ENCODE results near the gene MGAT5. TPM values are rescaled to one million over a fixed set of nuclear protein-coding genes. Genes with fewer than 3 reads are reported as not detected.

MGAT5 gene
- total RNA-seq, 4 donors from 2014 or later, result 10.3 to 53.2 (median 27.0) TPM

GRCh38 chr2:134462791-134463698, 209.2 kb downstream of the MGAT5 start:
- TF ChIP-seq, protein P1, sequence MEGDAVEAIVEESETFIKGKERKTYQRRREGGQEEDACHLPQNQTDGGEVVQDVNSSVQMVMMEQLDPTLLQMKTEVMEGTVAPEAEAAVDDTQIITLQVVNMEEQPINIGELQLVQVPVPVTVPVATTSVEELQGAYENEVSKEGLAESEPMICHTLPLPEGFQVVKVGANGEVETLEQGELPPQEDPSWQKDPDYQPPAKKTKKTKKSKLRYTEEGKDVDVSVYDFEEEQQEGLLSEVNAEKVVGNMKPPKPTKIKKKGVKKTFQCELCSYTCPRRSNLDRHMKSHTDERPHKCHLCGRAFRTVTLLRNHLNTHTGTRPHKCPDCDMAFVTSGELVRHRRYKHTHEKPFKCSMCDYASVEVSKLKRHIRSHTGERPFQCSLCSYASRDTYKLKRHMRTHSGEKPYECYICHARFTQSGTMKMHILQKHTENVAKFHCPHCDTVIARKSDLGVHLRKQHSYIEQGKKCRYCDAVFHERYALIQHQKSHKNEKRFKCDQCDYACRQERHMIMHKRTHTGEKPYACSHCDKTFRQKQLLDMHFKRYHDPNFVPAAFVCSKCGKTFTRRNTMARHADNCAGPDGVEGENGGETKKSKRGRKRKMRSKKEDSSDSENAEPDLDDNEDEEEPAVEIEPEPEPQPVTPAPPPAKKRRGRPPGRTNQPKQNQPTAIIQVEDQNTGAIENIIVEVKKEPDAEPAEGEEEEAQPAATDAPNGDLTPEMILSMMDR (IDR thresholded peaks at IDR 0.05), result no peak
- TF ChIP-seq POLR2A (IDR thresholded peaks at IDR 0.05), result no peak
- no peaks in the 10 kb centered on the region for H3K36me3 ChIP-seq
- no peak overlapping the region for H3K4me3 ChIP-seq
- H3K27me3 ChIP-seq, result no peaks in the 10 kb centered on the region
- H3K9me3 ChIP-seq, result no peaks in the 10 kb centered on the region
- no peaks in the 10 kb centered on the region for H3K4me1 ChIP-seq
- no peak for DNase-seq
- intact Hi-C loops (cut with DNase I; ENCODE audit: low total_unique reads), result no loop called here
- H3K27ac ChIP-seq, result no peak overlapping the region

- Histone ChIP-seq H3K4me3 (no peak overlapping the region), H3K9me3 (no peaks in the 10 kb centered on the region), H3K27me3 (no peaks in the 10 kb centered on the region), H3K27ac (no peak overlapping the region), H3K36me3 (no peaks in the 10 kb centered on the region), H3K4me1 (no peaks in the 10 kb centered on the region)
- no peak for TF ChIP-seq POLR2A (IDR thresholded peaks at IDR 0.05)
- TF ChIP-seq, protein P1 (IDR thresholded peaks at IDR 0.05), result no peak
- intact Hi-C loops (cut with DNase I; ENCODE audit: low total_unique reads), result no loop called here
- DNase-seq, result no peak
These were observed 209.8 kb downstream of the MGAT5 start for GRCh38 chr2:134463699-134464022.

DNA sequence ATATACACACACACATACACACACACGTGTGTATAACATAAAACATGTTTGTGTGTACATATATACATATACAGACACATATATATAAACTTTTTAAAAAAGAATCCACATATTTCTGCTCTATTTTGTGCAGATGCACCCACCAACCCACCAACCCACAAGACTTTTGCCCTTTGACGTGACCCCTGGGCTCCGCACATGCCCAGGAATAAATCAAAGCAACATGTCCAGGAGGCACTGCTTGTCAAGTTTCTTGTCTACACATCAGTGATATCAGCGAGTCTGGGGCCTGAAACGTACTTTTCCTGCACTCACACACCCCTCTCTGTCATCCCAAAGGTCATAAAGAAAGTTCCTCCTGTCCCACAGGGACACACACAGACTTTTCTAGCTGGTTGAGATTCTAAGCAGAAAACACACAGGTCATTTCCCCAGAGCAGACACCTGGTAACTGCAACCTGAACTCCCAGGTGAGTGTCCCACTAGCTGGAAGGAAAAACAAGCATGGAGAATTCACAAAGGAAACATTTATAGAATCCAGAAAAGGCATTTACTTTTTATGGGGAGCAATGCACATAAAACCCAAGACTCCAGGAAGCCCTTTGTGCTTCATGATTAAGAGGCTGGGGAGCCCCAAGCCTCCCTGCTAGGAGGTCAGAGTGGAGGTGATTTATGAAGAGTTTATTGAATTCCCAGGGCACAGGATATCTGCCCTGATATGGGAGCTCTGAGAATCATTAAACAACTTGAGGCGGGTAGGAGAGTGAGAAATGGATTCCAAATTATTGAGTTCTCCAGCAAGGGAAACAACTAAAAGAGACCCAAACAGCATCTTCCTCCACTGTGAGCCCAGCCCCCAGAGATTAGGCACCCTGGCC, 211.6 kb downstream of the MGAT5 start:
- TF ChIP-seq POLR2A (IDR thresholded peaks at IDR 0.05), result no peak
- TF ChIP-seq, protein P1 (IDR thresholded peaks at IDR 0.05), result no peak
- Histone ChIP-seq H3K4me1 (no peaks in the 10 kb centered on the region), H3K9me3 (no peaks in the 10 kb centered on the region), H3K27me3 (no peaks in the 10 kb centered on the region), H3K36me3 (no peaks in the 10 kb centered on the region), H3K27ac (no peak overlapping the region), H3K4me3 (no peak overlapping the region)
- intact Hi-C loops (cut with DNase I; ENCODE audit: low total_unique reads), result no loop called here
- DNase-seq, result no peak

GRCh38 chr2:134466141-134466540, 212.3 kb downstream of the MGAT5 start:
- TF ChIP-seq, protein P1 (IDR thresholded peaks at IDR 0.05), result no peak
- TF ChIP-seq POLR2A (IDR thresholded peaks at IDR 0.05), result no peak
- H3K27me3 ChIP-seq, result no peaks in the 10 kb centered on the region
- intact Hi-C loops (cut with DNase I; ENCODE audit: low total_unique reads), result no loop called here

GRCh38 chr2:134468164-134468563, 214.3 kb downstream of the MGAT5 start:
- Histone ChIP-seq H3K4me1 (no peaks in the 10 kb centered on the region), H3K4me3 (no peak overlapping the region), H3K27ac (no peak overlapping the region), H3K9me3 (no peaks in the 10 kb centered on the region), H3K36me3 (no peaks in the 10 kb centered on the region), H3K27me3 (no peaks in the 10 kb centered on the region)
- DNase-seq, result no peak
- intact Hi-C loops (cut with DNase I; ENCODE audit: low total_unique reads), result no loop called here
- TF ChIP-seq, protein P1 (IDR thresholded peaks at IDR 0.05), result no peak
- no peak for TF ChIP-seq POLR2A (IDR thresholded peaks at IDR 0.05)

More at GRCh38 chr2:134466141-134466540, 212.3 kb downstream of the MGAT5 start:
- Histone ChIP-seq H3K9me3 (no peaks in the 10 kb centered on the region), H3K4me1 (no peaks in the 10 kb centered on the region), H3K27ac (no peak overlapping the region), H3K36me3 (no peaks in the 10 kb centered on the region), H3K4me3 (no peak overlapping the region)
- no peak for DNase-seq

Data from uterus (tissue), 4 donors.